Kidney (tissue), 14 donors: Measurements from ENCODE around the gene HRAS. TPM values are rescaled to one million over a fixed set of nuclear protein-coding genes. Genes with fewer than 3 reads are reported as not detected.

Experiments used
- DNase-seq, 5 donors: peaks; one replicate each; pipeline ENCODE4 v3.0.0-alpha.2; 2013 to 2020
- FAIRE-seq: peaks from 2 replicates; lab custom pipeline; 2012; peaks lifted over from hg19 to GRCh38; lab: Jason Lieb, UNC
- H3K27ac ChIP-seq, 2 donors: one replicate each; pipeline ENCODE4 v1.7.0; 2013; ENCODE audit warnings: low read depth in 2 of 2, low read length in 2 of 2, inconsistent platforms in 1 of 2
- H3K27me3 ChIP-seq: one replicate; pipeline ENCODE4 v1.7.1; 2013; ENCODE audit warnings: low read length, inconsistent platforms; ENCODE audit not compliant: control insufficient read depth, insufficient read depth
- H3K36me3 ChIP-seq, 3 donors: one replicate each; pipeline versions ENCODE4 v1.7.0 to v1.7.1; 2013; ENCODE audit warnings: low read length in 3 of 3, control low read depth in 1 of 3, inconsistent platforms in 1 of 3; ENCODE audit not compliant: insufficient read depth in 3 of 3, control insufficient read depth in 2 of 3
- H3K4me1 ChIP-seq, 3 donors: one replicate each; pipeline versions ENCODE4 v1.7.0 to v1.7.1; 2013; ENCODE audit warnings: low read length in 3 of 3, inconsistent platforms in 1 of 3, low read depth in 1 of 3; ENCODE audit not compliant: control insufficient read depth in 2 of 3, insufficient read depth in 2 of 3
- H3K4me3 ChIP-seq, 3 donors: one replicate each; pipeline versions ENCODE4 v1.7.0 to v1.8.1; 2013; ENCODE audit warnings: low read length in 3 of 3, control low read depth in 1 of 3, inconsistent platforms in 1 of 3
- H3K9ac ChIP-seq, 3 donors: one replicate each; pipeline versions ENCODE4 v1.7.0 to v1.7.1; 2013; ENCODE audit warnings: low read length in 3 of 3, control low read depth in 1 of 3, inconsistent platforms in 1 of 3
- H3K9me3 ChIP-seq, 3 donors: one replicate each; pipeline versions ENCODE4 v1.7.0 to v1.7.1; 2013; ENCODE audit warnings: low read length in 3 of 3, control low read depth in 1 of 3, inconsistent platforms in 1 of 3; ENCODE audit not compliant: control insufficient read depth in 2 of 3, insufficient read depth in 1 of 3
- intact Hi-C: fragments of 100-400 bp; cut with DNase I; formaldehyde crosslinking; loops from one replicate; pipeline ENCODE4 v1.11.1; 2022
- polyA plus RNA-seq: library from polyadenylated mRNA; stranded (reverse); fragments of 350-450 nt; fragmentation: Illumina TruSeq; extraction: RNeasy Lipid Tissue Mini Kit (QIAGEN cat#74804); gene quantifications from one replicate; pipeline ENCODE4 v1.2.3, GENCODE V29; 2014; ENCODE audit warnings: low read depth, low replicate concordance; ENCODE audit not compliant: insufficient read depth
- total RNA-seq: library from RNA; stranded (reverse); fragmentation: NEBNext Ultra II Directional; extraction: Animal tissue kit (Norgen Biotek cat#: 25700); gene quantifications from one replicate; pipeline ENCODE4 v1.2.1, GENCODE V29; 2021
- TF ChIP-seq, protein P1 (sequence below): IDR thresholded peaks from 3 replicates; pipeline ENCODE4 v1.5.1; 2012; ENCODE audit warnings: mild to moderate bottlenecking, moderate library complexity, borderline replicate concordance; ENCODE audit not compliant: insufficient read depth; ENCODE audit errors: extremely low read depth
- donor health status: control.
- donor health status: control.
- donor health status: control.
- donor health status: control.
- donor health status: control.
- donor health status: DM: yes; HTN: yes; CAD: no.
- donor health status: Normal renal cell carcinoma (clear cell type).

HRAS gene
- total and polyA plus RNA-seq, 2 donors from 2014 or later, result 66.1 to 100 TPM

GRCh38 chr11:557328-558132 lies 22.2 kb upstream of the HRAS start:
- no peak overlapping the region for H3K27ac ChIP-seq
- no peak overlapping the region for H3K9ac ChIP-seq
- H3K4me1 ChIP-seq, result peaks cover 0 to 30% (median 8%) of the 10 kb centered on the region in 3 donors
- peak in 1 of 5 donors; percentile 71 for DNase-seq
- intact Hi-C loops, result loop anchor here (10.0 kb wide), 1 partner anchor 167 kb away; no protein-coding TSS in a partner anchor
- H3K36me3 ChIP-seq, result no peaks in the 10 kb centered on the region
- TF ChIP-seq, protein P1, sequence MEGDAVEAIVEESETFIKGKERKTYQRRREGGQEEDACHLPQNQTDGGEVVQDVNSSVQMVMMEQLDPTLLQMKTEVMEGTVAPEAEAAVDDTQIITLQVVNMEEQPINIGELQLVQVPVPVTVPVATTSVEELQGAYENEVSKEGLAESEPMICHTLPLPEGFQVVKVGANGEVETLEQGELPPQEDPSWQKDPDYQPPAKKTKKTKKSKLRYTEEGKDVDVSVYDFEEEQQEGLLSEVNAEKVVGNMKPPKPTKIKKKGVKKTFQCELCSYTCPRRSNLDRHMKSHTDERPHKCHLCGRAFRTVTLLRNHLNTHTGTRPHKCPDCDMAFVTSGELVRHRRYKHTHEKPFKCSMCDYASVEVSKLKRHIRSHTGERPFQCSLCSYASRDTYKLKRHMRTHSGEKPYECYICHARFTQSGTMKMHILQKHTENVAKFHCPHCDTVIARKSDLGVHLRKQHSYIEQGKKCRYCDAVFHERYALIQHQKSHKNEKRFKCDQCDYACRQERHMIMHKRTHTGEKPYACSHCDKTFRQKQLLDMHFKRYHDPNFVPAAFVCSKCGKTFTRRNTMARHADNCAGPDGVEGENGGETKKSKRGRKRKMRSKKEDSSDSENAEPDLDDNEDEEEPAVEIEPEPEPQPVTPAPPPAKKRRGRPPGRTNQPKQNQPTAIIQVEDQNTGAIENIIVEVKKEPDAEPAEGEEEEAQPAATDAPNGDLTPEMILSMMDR, result no peak
- H3K27me3 ChIP-seq, result no peaks in the 10 kb centered on the region
- no peak for FAIRE-seq
- no peak overlapping the region for H3K4me3 ChIP-seq
- no peaks in the 10 kb centered on the region for H3K9me3 ChIP-seq

- peak in 1 of 5 donors; percentile 67 for DNase-seq
- H3K27me3 ChIP-seq, result no peaks in the 10 kb centered on the region
- H3K4me1 ChIP-seq, result peaks cover 0 to 22% (median 8%) of the 10 kb centered on the region in 3 donors
- FAIRE-seq, result no peak
- intact Hi-C loops, result loop anchor here (10.0 kb wide), 1 partner anchor 168 kb away; no protein-coding TSS in a partner anchor
- no peaks in the 10 kb centered on the region for H3K9me3 ChIP-seq
- H3K27ac ChIP-seq, result no peak overlapping the region
- no peaks in the 10 kb centered on the region for H3K36me3 ChIP-seq
- H3K9ac ChIP-seq, result no peak overlapping the region
- TF ChIP-seq, protein P1, result no peak
- H3K4me3 ChIP-seq, result no peak overlapping the region
Observed at GRCh38 chr11:556662-557256, 21.4 kb upstream of the HRAS start.

DNA sequence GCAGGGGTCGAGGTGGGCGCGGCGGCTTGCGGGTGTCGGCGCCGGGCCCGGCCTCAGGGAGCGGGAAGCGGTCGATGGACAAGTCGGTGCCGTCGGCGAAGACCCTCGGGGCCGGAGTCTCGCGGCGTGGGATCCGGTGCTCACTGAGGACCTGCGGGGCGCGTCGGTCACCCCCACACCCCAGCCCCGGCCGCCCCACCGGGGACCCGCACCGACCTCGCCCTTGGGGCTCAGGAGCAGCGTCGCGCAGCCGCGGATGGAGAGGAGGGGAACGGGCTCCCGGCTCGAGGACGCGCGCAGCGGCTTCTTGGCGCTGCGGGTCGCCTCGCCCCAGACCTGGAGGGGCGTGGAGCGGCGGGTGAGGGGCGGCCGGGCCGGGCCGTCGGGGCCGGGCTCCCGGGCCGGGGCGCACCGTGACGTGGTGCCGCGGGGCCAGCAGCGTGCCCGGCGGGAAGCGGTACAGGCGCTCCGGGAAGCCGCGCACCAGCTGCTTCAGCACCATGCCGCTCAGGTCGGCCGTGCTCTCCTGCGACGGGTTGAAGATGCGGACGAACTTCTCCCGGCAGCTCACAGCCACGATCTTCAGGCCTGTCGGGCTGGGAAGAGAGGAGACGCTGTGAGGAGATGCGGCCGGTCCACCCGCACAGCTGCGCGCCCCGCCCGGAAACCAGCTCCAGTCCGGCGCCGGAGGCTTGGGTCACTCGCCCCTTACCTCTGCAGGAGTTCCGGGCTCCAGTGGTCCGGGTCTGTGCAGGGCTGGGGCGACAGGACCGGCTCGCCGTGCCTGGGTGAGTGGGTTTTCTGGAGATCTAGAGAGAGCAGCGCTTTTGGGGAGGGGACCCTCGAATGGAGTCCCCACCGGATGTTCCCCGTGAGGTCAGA lies 20.6 kb upstream of the HRAS start:
- H3K27ac ChIP-seq, result no peak overlapping the region
- H3K27me3 ChIP-seq, result no peaks in the 10 kb centered on the region
- no peak for FAIRE-seq
- H3K4me3 ChIP-seq, result no peak overlapping the region
- DNase-seq, result peak in 2 of 5 donors; percentile 68 to 85
- H3K36me3 ChIP-seq, result no peaks in the 10 kb centered on the region
- intact Hi-C loops, result loop anchor here (10.0 kb wide), 1 partner anchor 169 kb away; no protein-coding TSS in a partner anchor
- H3K4me1 ChIP-seq, result peaks cover 0 to 18% (median 8%) of the 10 kb centered on the region in 3 donors
- no peak overlapping the region for H3K9ac ChIP-seq
- TF ChIP-seq, protein P1, result no peak
- H3K9me3 ChIP-seq, result no peaks in the 10 kb centered on the region
